GM12892 (cell line): ENCODE measurements around the gene HAGHL.

Source experiments
- POLR2A ChIP-seq: IDR thresholded peaks from 2 replicates; pipeline ENCODE4 v1.6.1; 2011; ENCODE audit warnings: low read depth, low read length, control low read depth
- POLR2AphosphoS5 ChIP-seq: IDR thresholded peaks from 2 replicates; pipeline ENCODE4 v1.6.1; 2011; ENCODE audit warnings: low read depth, low read length, control low read depth

- TF ChIP-seq POLR2A: no peak
- TF ChIP-seq POLR2AphosphoS5: no peak
Observed at GRCh38 chr16:708959-709358, 17.9 kb upstream of the HAGHL start.
